Vagina (tissue), 2 donors: Measurements from ENCODE around the gene SPPL2A.

Source experiments
- POLR2A ChIP-seq, 2 donors: fragments of 450-650 bp; IDR thresholded peaks; one replicate each; pipeline ENCODE4 v1.6.1; 2017; ENCODE audit warnings: antibody characterized with exemption in 2 of 2, mild to moderate bottlenecking in 2 of 2, moderate library complexity in 2 of 2
- POLR2AphosphoS5 ChIP-seq, 2 donors: sonication (generic); formaldehyde crosslinking; IDR thresholded peaks; one replicate each; pipeline ENCODE4 v1.9.0; 2017; ENCODE audit warnings: antibody characterized with exemption in 2 of 2, mild to moderate bottlenecking in 2 of 2, low read depth in 1 of 2; ENCODE audit not compliant: insufficient read depth in 1 of 2
- TF ChIP-seq, protein P1 (sequence below), 3 experiments: fragments of 450-650 bp in 2 of 3; fragments of 200-600 bp in 1 of 3; sonication (generic) in 1 of 3; IDR thresholded peaks; one replicate each; pipeline ENCODE4 v1.5.1; 2017 to 2019; ENCODE audit warnings: antibody characterized with exemption in 3 of 3, mild to moderate bottlenecking in 2 of 3, moderate library complexity in 2 of 3

DNA sequence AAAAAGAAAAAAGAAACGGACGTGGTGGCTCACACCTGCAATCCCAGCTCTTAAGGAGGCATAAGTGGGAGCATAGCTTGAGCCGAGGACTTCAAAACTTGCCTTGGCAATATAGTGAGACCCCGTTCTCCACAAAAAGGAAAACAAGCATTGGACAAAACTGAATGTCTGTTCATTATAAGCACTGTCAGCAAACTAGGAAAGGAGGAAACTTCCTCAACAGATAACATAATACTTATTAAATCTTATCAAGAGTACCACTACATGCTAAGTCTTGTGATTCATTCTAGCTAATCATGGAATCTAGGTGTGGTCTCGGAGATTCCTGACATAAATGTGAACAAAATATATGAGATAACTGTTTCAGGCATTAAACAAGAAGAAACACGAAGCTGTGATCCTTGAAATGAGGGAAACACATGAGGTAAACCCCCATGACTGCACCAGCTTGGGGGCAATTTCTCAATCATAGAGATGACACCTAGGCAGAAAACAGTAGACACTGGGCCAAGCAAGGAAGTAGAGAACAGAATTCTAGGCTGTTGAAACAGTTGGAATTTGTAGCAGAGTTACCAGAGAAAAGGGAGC is 112.3 kb downstream of the SPPL2A start:
- TF ChIP-seq, protein P1, sequence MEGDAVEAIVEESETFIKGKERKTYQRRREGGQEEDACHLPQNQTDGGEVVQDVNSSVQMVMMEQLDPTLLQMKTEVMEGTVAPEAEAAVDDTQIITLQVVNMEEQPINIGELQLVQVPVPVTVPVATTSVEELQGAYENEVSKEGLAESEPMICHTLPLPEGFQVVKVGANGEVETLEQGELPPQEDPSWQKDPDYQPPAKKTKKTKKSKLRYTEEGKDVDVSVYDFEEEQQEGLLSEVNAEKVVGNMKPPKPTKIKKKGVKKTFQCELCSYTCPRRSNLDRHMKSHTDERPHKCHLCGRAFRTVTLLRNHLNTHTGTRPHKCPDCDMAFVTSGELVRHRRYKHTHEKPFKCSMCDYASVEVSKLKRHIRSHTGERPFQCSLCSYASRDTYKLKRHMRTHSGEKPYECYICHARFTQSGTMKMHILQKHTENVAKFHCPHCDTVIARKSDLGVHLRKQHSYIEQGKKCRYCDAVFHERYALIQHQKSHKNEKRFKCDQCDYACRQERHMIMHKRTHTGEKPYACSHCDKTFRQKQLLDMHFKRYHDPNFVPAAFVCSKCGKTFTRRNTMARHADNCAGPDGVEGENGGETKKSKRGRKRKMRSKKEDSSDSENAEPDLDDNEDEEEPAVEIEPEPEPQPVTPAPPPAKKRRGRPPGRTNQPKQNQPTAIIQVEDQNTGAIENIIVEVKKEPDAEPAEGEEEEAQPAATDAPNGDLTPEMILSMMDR (IDR thresholded peaks at IDR 0.05), result no peak
- TF ChIP-seq POLR2A (IDR thresholded peaks at IDR 0.05) (no peak), POLR2AphosphoS5 (IDR thresholded peaks at IDR 0.05; ENCODE audit: insufficient read depth in 1 of 2, low read depth in 1 of 2) (no peak)
